SJCRH30 (cell line): Measurements from ENCODE around the gene YIF1B. TPM values are rescaled to one million over a fixed set of nuclear protein-coding genes. Genes with fewer than 3 reads are reported as not detected.

Experiments used
- DNase-seq, 2 experiments: peaks; one replicate each; pipeline ENCODE4 v3.0.0-alpha.2; 2015 to 2020
- H3K27ac ChIP-seq: fragments of 250-450 bp; sonication (Bioruptor Pico); 2 replicates; pipeline ENCODE4 v1.5.1; 2020; ENCODE audit warnings: mild to moderate bottlenecking, moderate library complexity
- H3K27me3 ChIP-seq: fragments of 250-450 bp; sonication (Bioruptor Pico); 2 replicates; pipeline ENCODE4 v1.5.1; 2020; ENCODE audit warnings: mild to moderate bottlenecking, moderate library complexity
- H3K36me3 ChIP-seq: fragments of 250-450 bp; sonication (Bioruptor Pico); 2 replicates; pipeline ENCODE4 v1.5.1; 2020; ENCODE audit warnings: mild to moderate bottlenecking, moderate library complexity
- H3K4me1 ChIP-seq: fragments of 250-450 bp; sonication (Bioruptor Pico); 2 replicates; pipeline ENCODE4 v1.5.1; 2020; ENCODE audit warnings: mild to moderate bottlenecking, moderate library complexity
- H3K4me3 ChIP-seq: fragments of 250-450 bp; sonication (Bioruptor Pico); 2 replicates; pipeline ENCODE4 v1.5.1; 2020; ENCODE audit warnings: mild to moderate bottlenecking, moderate library complexity
- H3K9me3 ChIP-seq: fragments of 250-450 bp; sonication (Bioruptor Pico); replicated peaks from 2 replicates; pipeline ENCODE4 v1.5.1; 2020; ENCODE audit warnings: mild to moderate bottlenecking, moderate library complexity
- total RNA-seq: library from RNA; depleted of rRNA; stranded (reverse); fragments of >200 nt; shearing (Covaris generic); gene quantifications from 2 replicates; pipeline ENCODE4 v1.2.3, GENCODE V29; 2014

The YIF1B gene
- total RNA-seq, 1 experiment from 2014 or later: 47.9 TPM

DNA sequence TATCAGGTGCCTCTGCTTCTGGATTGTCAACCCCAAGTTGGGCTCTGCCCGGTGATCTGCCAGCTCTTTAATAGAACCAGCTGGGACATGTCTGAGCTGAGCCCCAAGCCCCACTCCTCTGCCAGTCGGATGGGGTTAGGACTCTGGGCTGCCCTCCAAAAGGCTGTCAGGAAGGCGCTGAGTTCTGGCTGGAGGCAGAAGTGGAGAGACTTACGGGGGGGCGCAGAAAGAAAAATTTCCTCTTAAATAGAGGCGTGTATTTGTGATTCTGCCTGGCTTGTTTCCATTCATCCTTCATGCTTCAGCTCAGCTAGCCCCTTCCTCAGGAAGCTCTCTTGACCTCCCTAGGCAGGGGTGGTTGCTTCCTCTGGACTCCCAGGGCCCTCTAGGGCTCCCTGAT lies 2.9 kb upstream of the YIF1B start:
- peaks cover 3% of the 10 kb centered on the region for H3K4me1 ChIP-seq
- DNase-seq: no peak
- no peaks in the 10 kb centered on the region for H3K27me3 ChIP-seq
- H3K4me3 ChIP-seq: no peak overlapping the region
- no peak overlapping the region for H3K27ac ChIP-seq
- no peaks in the 10 kb centered on the region for H3K36me3 ChIP-seq
- no peaks in the 10 kb centered on the region for H3K9me3 ChIP-seq

DNA sequence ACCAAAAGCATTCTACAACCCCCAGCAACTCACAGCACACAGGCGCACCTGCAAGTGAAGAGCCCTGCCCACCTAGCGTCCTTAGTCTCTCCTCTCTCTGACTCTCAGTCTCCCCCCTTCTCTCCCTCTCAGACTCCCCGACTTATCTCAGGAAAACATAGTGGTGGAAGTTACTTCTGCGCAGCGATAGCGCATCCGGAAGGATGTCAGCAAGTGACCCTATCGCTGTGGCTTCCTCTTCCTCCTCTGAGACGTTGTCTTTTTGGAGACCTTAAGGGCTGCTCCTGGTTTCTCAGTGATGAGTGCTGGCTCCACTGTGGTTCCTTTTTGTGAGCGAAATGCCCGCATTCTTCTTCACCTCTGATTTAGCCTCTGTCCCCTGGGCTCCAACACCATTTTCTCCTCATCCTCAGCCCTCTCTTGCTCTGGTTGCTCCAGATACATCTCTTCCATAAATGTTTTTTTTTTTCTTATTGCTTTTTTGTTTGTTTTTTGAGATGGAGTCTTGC lies 1.4 kb upstream of the YIF1B start:
- no peak overlapping the region for H3K27ac ChIP-seq
- DNase-seq: no peak
- H3K4me3 ChIP-seq: no peak overlapping the region
- no peaks in the 10 kb centered on the region for H3K27me3 ChIP-seq
- H3K36me3 ChIP-seq: no peaks in the 10 kb centered on the region
- peaks cover 3% of the 10 kb centered on the region for H3K4me1 ChIP-seq
- H3K9me3 ChIP-seq: no peaks in the 10 kb centered on the region

DNA sequence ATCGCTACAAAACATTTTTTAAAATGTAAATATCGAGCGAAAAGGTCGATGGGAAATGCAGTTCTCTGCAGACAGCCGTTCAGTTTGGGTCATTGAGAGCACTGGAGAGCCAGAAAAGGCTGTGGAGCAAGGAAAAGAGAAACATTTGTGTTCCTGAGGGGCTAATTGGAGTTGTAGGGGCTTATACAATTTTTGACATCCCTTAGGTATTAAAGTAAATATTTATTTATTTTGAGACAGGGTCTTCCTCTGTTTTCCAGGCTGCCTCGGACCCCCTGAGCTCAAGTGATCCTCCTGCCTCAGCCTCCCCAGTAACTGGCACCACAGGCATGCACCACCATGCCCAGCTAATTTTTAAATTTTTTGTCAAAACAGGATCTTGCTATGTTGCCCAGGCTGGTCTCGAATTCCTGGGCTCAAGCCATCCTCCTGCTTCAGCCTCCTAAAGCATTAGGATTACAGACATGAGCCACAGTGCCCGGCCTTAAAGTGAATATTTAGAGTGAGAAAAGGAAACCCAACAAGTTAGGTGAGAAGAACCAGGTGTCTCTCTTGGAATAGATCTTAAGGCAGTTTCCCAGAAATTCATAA lies 825 bp upstream of the YIF1B start:
- peaks cover 3% of the 10 kb centered on the region for H3K4me1 ChIP-seq
- H3K36me3 ChIP-seq: no peaks in the 10 kb centered on the region
- H3K4me3 ChIP-seq: peak overlapping the region; percentile 68
- no peak for DNase-seq
- no peaks in the 10 kb centered on the region for H3K9me3 ChIP-seq
- no peak overlapping the region for H3K27ac ChIP-seq
- no peaks in the 10 kb centered on the region for H3K27me3 ChIP-seq

DNA sequence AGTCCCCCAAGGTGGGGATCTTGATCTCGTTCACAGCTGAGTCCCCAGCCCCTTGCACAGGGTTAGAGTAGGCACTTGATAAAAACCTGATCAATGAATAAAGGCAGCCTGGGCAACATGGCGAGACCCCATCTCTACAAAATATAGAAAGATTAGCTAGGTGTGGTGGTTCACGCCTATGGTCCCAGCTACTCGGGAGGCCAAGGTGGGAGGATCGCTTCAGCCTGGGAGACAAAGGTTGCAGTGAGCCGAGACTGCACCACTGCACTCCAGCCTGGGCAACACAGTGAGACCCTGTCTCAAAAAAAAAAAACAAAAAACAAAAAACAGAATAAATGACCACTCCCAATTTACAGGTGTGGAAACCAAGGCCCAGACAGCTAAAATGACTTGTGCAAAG lies 4.8 kb downstream of the YIF1B start:
- H3K4me1 ChIP-seq: no peaks in the 10 kb centered on the region
- peaks cover 2% of the 10 kb centered on the region; the same call in 1 of the 2 replicates for H3K36me3 ChIP-seq
- no peak for DNase-seq

DNA sequence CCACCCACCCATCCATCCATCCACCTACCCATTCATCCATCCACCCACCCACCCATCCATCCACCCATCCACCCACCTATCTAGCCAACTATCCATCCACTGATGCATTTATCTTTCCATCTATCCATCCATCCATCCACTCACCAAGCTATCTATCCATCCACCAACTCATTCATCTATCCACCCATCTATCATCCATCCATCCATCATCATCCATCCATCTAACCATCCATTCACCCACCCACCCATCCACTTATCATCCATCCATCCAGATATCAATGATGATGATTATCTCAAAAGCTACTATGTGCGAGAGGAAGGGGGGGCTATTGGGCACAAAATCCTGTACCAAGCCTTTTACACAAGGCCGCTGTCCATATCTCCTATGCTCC lies 5.5 kb downstream of the YIF1B start:
- H3K4me1 ChIP-seq: no peaks in the 10 kb centered on the region
- no peak overlapping the region for H3K27ac ChIP-seq
- no peaks in the 10 kb centered on the region for H3K9me3 ChIP-seq
- DNase-seq: no peak
- H3K36me3 ChIP-seq: peaks cover 2% of the 10 kb centered on the region; the same call in 1 of the 2 replicates
- H3K27me3 ChIP-seq: no peaks in the 10 kb centered on the region
- H3K4me3 ChIP-seq: no peak overlapping the region

More for the DNA sequence above, 4.8 kb downstream of the YIF1B start:
- Histone ChIP-seq H3K27ac (no peak overlapping the region), H3K9me3 (no peaks in the 10 kb centered on the region), H3K4me3 (no peak overlapping the region), H3K27me3 (no peaks in the 10 kb centered on the region)

DNA sequence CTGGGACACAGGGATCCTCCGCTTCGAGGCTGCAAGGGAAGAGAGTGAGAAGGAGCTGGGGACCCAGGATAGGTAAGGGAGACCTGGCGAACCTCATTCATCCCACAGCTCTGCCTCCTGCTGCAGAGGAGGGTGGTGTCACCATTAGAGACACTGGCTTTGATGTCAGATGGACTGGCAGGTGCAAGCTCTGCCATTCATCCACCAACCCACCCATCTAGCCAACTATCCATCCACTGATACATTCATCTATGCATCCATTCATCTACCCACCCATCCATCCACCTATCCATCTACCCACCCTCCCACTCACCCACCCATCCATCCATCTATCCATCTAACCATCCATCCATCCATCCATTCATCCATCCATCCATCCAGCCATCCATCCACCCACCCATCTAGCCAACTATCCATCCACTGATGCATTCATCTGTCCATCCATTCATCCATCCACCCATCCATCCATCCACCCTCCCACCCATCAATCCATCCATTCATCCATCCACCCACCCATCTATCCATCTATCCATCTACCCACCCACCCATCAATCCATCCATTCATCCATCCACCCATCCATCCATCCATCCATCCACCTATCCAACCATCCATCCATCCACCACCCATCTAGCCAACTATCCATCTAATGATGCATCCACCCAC lies 6.0 kb downstream of the YIF1B start:
- Histone ChIP-seq H3K4me3 (no peak overlapping the region), H3K36me3 (peaks cover 2% of the 10 kb centered on the region; the same call in 1 of the 2 replicates), H3K27me3 (no peaks in the 10 kb centered on the region), H3K9me3 (no peaks in the 10 kb centered on the region), H3K27ac (no peak overlapping the region), H3K4me1 (no peaks in the 10 kb centered on the region)
- DNase-seq: no peak

DNA sequence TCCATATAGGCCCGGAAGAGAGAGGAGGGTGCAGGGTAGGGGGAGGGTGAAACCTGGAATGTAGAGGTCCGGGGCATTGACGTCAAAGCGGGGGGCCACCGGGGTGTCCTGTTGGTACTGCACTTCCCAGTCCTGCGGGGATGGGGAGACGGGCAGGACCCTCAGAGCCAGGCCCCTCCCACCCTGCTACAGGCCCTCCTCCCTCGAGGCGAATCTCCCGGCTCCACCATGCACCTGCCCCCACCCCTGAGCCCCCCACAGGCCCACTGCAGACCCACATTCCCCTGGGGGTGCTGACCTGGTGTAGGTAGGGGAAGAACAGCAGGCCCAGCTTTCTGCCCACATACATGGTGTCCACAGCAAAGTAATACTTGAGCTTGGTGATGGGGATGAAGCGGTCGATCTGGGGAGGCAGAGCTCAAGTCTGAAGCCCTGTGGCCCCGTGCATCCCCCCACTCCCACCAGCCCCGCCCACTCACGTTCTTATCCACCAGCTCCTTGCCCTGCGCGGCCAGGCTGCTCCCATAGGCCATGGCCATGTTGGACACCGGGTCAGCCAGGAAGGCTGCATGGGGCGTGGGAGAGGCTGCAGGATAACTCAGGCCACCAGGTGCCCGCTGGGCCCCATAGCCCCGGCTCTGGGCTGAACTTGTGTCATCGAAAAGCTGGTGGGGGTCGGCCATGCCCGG lies 6.7 kb downstream of the YIF1B start:
- H3K4me3 ChIP-seq: no peak overlapping the region

DNA sequence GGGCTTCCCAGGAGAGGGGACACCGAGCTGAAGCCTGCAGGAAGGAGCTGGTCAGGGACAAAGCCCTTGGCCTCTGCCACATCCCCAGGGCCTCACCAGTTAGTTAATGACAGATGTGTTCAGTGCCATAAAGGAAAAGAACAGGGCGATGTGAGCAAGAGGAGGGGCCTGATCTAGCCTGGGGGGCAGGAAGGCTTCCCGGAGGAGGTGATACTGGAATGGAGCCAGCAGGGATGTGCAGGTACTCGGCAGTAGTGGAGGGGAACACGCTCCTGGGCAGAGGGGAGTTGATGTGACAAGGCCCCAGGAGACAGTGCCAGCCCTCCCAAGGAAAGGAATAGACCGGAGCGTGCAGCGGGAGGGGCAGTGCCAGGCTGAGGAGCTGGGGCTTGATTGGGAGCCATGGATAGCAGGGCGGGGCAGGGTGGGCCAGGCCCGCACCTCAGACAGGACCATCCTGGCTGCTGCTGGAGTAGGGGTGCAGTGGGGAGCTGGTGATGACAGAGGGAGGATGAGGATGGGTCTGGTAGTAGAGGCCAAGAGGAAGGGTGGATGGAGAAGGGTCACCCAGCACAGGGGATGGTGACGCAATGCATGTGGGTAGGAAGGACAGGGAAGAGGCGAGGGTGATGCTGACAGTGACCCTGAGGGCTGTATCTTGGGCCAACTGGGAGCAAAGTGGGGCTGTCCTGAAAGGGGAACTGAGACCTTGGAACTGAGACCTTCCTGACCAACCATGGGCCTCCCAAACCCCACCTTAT lies 7.6 kb downstream of the YIF1B start:
- no peak for DNase-seq
- H3K27me3 ChIP-seq: no peaks in the 10 kb centered on the region

More for the DNA sequence above, 6.7 kb downstream of the YIF1B start:
- Histone ChIP-seq H3K4me1 (no peaks in the 10 kb centered on the region), H3K27ac (no peak overlapping the region), H3K9me3 (no peaks in the 10 kb centered on the region), H3K36me3 (peaks cover 5% of the 10 kb centered on the region; the same call in 1 of the 2 replicates), H3K27me3 (no peaks in the 10 kb centered on the region)
- no peak for DNase-seq

DNA sequence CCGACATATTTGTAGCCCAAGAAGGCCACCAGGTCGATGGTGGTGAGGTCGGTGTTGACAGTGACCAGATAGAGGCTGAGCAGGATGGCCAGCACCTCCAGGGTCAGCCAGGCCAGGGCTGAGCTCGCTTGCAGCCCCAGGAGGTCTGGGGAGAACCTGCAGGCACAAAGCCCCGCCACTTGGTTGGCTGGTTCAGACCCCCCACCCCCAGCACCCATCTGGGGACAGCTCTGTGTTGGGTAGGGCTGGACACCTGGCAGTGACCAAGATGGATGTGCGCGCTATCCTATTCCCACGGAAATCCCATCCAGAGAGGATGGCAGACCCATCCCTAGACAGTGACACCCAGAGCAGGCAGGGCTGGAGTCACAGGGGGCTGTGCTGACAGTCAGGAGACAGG lies 8.2 kb downstream of the YIF1B start:
- Histone ChIP-seq H3K27me3 (no peaks in the 10 kb centered on the region), H3K36me3 (peaks cover 9% of the 10 kb centered on the region; the same call in 1 of the 2 replicates), H3K4me3 (no peak overlapping the region), H3K27ac (no peak overlapping the region), H3K4me1 (no peaks in the 10 kb centered on the region), H3K9me3 (no peaks in the 10 kb centered on the region)
- no peak for DNase-seq

More for the DNA sequence above, 7.6 kb downstream of the YIF1B start:
- Histone ChIP-seq H3K36me3 (peaks cover 9% of the 10 kb centered on the region; the same call in 1 of the 2 replicates), H3K27ac (no peak overlapping the region), H3K4me3 (no peak overlapping the region), H3K9me3 (no peaks in the 10 kb centered on the region), H3K4me1 (no peaks in the 10 kb centered on the region)

DNA sequence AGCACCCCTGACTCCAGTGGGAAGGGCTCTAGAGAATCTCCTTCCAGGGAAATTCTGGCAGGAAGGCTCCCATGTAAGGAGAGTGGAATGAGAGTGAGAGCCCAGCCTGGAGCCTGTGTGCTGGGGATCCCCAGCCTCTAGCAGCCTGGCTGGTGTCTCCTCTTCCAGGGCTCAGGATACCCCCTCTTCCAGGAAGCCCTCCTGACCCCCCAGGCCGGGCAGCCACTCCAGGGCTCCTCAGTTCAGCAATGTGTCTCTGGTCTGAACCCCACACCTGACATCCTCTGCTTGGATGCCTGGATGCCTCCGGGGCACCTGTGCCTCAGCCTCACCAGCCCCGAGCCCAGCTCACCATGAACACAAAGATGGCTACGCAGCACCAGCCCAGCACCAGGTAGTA lies 8.7 kb downstream of the YIF1B start:
- no peak for DNase-seq
- H3K27ac ChIP-seq: no peak overlapping the region
- H3K27me3 ChIP-seq: no peaks in the 10 kb centered on the region
- no peak overlapping the region for H3K4me3 ChIP-seq
- H3K9me3 ChIP-seq: no peaks in the 10 kb centered on the region
- H3K36me3 ChIP-seq: peaks cover 9% of the 10 kb centered on the region; the same call in 1 of the 2 replicates
- no peaks in the 10 kb centered on the region for H3K4me1 ChIP-seq

DNA sequence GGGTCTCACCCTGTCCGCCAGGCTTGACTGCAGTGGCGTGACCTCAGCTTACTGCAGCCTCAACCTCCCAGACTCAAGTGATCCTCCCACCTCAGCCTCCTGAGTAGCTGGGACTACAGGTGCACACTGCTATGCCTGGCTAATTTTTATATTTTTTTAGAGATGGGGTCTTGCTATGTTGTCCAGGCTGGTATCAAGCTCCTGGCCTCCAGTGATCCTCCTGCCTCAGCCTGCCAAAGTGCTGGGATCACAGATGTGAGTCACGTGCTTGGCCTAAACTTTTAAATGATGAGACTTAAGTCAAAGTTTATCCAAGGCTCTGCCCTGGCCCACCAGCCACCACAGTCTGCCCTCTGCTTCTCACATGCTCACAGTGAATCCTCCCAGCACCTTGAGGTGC lies 9.5 kb downstream of the YIF1B start:
- DNase-seq: no peak
- Histone ChIP-seq H3K4me3 (no peak overlapping the region), H3K27ac (no peak overlapping the region), H3K36me3 (peaks cover 9% of the 10 kb centered on the region; the same call in 1 of the 2 replicates), H3K9me3 (no peaks in the 10 kb centered on the region), H3K27me3 (no peaks in the 10 kb centered on the region), H3K4me1 (peaks cover 5% of the 10 kb centered on the region)

DNA sequence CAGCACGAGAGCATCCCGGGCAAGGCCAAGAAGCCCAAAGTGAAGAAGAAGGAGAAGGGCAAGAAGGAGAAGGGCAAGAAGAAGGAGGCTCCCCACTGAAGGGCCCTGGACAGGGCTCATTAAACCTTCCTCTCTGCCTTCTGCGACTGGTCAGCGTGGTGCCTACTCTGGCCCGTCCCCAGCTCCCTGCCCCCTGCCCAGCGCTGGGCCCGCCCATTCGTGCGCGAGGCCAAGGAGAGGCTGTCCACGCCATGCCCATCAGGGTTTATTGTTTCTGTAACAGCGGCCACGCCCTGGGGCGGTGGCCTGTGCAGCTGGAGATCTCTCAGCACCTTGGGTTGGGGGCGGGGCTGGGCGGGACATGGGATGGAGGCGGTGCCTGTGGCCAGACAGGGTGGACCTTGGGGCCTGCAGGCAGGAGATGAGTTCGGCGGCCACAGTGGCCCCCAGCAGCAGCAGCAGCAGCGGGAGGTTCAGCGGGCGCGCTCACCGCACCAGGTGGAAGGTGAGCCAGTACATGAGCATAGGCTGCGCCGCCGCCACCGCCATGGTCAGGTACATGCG lies 10.8 kb downstream of the YIF1B start:
- no peak overlapping the region for H3K4me3 ChIP-seq
- DNase-seq: no peak
- peaks cover 9% of the 10 kb centered on the region; the same call in 1 of the 2 replicates for H3K36me3 ChIP-seq

DNA sequence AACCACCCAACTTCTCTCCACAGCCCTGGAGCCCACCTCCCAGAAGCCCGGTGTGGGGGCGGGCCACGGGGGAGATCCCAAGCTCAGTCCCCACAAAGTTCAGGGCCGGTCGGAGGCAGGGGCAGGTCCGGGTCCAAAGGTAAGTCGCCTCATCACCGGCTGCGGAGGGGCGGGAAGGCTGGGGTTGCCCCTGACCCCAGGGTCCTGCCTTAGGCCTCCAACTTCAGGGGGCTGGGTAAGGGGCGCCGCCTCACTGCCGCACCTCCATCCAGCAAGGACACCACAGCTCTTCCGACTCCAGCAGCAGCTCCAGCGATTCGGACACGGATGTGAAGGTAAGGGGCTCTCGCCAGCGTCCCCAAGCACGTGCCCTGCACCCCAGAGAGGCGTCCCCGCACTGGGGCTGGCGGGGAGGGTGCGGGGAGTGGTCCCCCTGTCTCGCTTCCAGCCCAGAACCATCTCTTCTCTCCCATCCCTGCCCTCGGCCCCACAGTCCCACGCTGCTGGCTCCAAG lies 11.3 kb downstream of the YIF1B start:
- Histone ChIP-seq H3K4me1 (peaks cover 23% of the 10 kb centered on the region), H3K4me3 (no peak overlapping the region), H3K27me3 (no peaks in the 10 kb centered on the region), H3K36me3 (peaks cover 9% of the 10 kb centered on the region; the same call in 1 of the 2 replicates), H3K27ac (no peak overlapping the region), H3K9me3 (no peaks in the 10 kb centered on the region)
- DNase-seq: no peak

More for the DNA sequence above, 10.8 kb downstream of the YIF1B start:
- Histone ChIP-seq H3K27me3 (no peaks in the 10 kb centered on the region), H3K27ac (no peak overlapping the region), H3K4me1 (peaks cover 18% of the 10 kb centered on the region), H3K9me3 (no peaks in the 10 kb centered on the region)
